NCI-H774 (cell line): ENCODE results near the gene SSTR5.
"Not testable (repeated sequence)": the region's sequence is repeated elsewhere in the genome, so short reads cannot be mapped to it uniquely, and the experiment has no call there.

ENCODE experiments used
- DNase-seq: peaks from one replicate; lab custom pipeline; 2025; lab: John Stamatoyannopoulos, UW

The SSTR5 gene

DNA sequence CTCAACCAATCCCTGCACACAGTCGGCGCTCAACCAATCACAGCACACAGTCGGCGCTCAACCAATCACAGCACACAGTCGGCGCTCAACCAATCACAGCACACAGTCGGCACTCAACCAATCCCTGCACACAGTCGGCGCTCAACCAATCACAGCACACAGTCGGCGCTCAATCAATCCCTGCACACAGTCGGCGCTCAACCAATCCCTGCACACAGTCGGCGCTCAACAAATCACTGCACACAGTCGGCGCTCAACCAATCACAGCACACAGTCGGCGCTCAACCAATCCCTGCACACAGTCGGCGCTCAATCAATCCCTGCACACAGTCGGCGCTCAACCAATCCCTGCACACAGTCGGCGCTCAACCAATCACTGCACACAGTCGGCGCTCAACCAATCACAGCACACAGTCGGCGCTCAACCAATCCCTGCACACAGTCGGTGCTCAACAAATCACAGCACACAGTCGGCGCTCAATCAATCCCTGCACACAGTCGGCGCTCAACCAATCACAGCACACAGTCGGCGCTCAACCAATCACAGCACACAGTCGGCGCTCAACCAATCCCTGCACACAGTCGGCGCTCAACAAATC lies 20.2 kb downstream of the SSTR5 start:
- DNase-seq = not testable (repeated sequence)

DNA sequence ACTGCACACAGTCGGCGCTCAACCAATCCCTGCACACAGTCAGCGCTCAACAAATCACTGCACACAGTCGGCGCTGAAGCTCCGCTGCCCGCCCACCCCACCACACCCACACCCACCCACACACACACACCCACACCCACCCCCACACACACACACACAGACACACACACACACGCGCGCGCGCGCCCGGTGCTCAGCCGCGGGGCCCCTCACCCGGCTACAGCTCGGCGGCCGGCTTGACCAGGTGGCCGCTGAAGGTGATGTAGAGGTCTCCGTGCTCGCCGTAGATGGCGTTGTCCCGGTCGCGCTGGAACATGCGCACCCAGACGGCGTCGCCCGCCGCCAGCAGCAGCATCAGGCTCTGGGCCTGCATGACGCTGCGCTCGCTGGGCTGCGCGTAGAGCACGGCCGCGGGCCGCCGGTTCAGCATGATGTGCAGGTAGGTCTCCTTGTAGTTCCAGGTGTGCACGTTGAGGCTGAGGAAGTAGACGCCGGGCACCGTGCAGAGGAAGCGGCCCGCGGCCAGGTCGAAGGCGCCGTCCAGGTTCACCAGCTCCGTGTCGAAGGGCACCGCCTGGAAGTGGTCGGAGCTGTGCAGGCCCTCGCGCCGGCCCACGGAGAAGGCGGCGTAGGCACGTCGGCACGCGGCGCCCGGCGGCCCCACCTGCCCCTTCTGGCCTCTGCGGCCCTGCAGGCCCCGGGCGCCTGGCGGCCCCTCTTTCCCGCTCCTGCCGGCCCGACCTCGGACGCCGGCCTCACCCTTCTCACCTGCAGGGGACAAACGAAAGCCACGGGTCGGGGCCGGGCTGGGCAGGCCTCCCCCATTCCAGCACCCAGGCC lies 21.0 kb downstream of the SSTR5 start:
- no peak for DNase-seq

DNA sequence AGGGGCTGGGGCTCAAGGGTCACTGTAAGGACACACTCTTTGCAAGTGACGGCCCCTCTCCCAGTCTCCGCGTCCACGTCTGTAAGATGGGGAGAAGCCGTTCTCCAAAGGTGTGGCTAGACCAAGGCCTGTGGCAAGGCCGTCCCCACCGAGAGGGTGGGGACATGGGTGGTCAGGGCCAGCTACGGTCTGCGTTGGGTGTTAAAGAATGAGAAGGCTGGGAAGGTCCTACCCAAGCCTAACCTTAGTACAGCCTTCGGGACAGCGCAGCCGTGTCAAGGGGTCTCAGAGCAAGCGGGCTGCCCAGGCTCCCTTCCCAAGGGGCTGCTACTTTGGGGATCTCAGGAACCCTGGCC lies 21.6 kb downstream of the SSTR5 start:
- no peak for DNase-seq

DNA sequence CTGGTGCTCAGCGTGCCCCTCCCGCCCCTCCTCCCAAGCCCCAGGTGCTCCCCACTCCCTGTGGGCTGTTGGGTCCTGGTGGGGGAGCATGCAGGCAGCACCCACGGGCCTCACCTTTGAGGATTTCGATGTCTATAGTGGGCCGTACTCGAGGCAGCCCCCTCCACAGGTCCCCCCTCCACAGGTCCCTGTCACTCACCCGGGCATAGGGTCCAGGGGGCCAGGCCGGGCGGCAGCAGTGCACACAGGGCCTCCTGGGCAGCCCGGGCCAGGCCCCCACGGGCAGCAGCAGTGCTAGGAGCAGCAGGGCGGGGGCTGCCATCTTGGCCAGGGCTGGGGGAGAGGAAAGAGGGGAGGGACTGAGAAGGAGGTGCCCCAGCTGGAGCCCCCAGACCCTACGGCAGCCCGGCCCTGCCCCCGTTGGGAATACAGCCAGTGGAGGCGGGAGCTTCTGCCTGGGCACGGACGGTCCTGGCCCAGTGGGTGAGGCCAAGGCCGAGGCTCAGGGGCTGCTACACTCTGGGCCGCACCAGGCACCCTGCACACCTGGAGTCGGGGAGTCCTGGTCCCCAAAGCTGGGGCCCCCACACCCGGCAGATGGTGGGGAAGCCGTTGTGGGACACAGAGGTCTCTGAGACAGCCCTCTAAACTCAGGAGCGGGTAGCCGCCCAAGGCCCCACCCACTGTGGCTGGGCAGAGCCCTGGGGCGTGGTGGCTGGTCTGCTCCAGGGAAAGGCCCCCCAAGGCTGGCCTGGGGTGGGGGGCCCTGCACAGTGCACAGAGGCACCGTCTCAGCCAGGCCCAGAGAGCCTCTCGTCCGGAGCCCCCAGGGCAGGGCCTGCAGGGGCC lies 22.3 kb downstream of the SSTR5 start:
- no peak for DNase-seq

DNA sequence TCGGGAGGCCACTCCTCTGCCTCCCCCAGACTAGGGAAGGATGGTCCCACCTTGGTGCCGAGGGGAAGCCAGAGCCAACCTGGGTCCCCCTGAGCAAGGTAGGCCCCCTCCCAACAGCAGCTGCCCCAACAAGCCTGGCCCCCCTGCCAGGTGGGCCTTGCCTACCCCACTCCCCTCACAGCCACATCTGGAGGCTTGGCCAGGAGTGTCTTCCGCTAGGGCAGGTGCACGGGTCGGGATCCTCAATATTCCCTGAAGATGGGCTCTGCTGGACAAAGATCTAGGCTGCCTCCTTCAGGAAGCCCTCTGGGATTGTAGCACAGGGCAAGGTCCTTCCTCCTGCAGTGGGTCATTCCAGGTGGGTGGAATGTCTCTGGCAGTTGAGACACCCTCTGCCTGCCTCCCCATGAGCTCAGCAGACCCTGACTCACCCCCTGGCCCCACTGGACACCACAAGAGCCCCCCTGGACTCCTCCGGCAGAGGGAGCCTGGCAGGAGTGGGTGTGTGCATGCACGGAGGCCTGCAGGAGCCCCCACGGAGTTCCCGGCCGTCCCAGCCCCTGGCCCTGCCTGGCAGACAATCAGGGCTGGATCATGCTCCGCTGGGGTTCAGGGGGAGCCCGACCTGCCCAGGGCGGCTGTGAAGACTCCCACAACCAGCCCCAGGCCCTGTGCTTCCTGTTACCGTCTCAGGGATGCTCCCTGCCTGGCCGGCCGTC lies 23.1 kb downstream of the SSTR5 start:
- no peak for DNase-seq

DNA sequence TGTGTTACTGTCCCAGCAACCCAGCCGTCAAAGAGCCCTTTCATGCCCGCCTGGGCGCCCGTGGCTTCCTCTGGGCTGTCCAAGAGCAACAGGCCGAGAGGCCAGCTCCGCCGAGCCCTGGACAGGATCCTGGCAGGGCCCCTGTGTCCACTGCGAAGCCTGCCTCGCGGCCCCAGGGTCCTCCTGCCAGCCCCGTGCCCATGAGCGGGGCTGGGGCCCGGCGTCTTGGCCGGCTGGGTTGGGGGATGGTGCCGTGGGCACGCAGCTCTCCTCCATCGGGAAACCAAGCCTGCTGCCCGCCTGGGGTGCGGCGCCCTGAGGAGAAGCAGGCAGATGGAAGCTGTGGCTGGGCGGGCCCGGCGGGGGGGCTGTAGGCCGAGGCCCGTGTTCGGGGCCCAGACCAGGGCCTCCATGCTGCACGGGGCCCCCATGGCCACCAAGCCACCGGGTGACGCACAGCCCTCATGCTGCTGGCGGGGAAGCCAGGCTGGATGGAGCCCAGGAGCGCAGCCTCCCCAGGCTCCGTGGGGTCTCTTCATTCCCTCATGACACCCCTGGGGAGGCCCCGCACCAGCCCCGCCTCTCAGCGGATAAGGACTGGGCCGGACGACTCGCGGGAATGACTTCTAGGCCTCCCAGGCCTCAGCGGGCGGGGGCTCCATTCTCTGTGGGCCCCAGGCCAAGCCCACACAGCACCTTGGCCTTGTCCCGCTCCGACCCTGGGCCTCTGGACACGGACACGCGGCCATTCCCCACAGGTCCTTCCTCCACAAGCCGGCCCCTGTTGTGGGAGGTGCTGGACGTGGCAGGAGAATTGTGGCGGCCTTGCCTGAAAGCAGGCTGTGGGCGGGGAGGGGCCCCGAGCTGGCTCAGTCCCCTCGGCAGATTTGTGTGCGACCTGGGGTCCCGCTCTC lies 23.9 kb downstream of the SSTR5 start, which contains the start of gene C1QTNF8:
C1QTNF8 (minus strand) TSS at position 76 of the 914 bp plus-strand sequence. CDS start 1,322 bp downstream, outside the sequence.
- no peak for DNase-seq

DNA sequence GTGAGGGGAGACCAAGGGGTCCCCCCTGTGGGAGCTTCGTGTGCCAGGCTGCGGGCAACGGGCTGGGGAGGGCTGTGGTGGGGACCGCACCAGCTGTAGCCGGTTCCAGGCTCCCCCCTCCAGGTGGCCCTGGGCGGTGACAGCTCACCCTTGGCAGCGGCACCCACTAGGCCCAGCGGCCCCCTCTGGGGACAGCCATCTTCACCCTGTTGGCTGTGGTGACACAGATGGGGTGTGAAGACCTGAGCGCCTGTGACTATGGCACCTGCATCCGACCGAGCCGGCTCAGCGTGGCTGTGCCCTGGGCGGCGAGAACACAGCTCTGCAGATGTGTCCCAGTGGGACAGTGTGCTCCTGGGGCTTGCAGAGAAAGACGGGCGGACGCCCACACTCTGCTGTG lies 24.6 kb downstream of the SSTR5 start:
- no peak for DNase-seq

DNA sequence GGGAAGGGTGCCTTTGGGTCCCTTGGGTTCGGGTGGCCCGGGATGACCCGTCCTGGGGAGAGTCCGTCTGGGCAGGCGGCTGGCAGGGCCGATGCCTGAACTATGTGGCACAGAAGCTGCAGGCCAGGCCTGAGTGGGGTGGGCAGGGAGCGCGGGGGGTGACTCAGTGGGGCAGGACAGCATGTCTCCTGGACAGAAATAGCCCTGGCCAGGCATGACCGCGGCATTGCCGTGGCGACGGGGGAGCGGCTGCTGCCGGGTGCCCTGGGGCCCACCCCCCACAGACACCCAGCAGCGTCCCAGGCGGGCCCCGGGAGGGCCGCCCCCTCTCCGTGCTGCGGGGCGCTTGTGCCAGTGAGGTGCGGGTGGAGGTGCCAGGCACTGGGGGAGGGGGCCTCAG lies 25.3 kb downstream of the SSTR5 start:
- DNase-seq = no peak

DNA sequence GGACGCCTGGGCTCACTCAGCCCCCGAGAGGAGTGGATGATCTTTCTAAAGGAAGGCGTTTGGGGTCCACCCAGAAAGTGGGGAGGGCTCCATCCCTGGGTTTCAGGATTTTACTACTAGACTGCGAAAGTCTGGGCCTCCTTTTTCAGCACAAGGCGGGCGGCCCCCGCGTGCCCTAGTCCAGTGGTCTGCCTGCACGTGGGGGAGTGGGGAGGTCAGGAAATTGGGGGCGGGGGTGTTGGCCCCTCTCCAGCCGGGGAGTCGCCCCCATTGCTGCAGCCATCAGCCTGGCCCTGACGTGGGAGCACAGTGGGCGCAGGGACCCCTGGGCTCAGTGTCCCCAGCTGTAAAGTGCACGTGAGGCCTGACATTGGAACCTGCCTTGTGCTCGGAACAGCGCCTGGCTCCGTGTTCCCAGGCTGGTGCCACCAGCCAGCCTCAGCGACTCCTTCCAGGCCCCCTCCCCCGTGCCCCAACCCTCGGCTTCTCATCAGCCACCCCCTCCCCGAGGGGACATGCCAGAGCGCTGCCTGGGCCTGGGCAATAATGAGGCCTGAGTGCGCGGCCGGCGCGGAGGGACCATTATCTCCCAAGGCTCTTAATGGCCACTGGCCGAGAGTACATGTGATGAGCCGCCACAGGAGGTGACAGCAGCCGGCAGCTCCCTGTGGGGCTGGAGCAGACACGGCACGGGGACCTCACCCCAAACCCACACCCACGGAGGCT lies 25.9 kb downstream of the SSTR5 start:
- no peak for DNase-seq

DNA sequence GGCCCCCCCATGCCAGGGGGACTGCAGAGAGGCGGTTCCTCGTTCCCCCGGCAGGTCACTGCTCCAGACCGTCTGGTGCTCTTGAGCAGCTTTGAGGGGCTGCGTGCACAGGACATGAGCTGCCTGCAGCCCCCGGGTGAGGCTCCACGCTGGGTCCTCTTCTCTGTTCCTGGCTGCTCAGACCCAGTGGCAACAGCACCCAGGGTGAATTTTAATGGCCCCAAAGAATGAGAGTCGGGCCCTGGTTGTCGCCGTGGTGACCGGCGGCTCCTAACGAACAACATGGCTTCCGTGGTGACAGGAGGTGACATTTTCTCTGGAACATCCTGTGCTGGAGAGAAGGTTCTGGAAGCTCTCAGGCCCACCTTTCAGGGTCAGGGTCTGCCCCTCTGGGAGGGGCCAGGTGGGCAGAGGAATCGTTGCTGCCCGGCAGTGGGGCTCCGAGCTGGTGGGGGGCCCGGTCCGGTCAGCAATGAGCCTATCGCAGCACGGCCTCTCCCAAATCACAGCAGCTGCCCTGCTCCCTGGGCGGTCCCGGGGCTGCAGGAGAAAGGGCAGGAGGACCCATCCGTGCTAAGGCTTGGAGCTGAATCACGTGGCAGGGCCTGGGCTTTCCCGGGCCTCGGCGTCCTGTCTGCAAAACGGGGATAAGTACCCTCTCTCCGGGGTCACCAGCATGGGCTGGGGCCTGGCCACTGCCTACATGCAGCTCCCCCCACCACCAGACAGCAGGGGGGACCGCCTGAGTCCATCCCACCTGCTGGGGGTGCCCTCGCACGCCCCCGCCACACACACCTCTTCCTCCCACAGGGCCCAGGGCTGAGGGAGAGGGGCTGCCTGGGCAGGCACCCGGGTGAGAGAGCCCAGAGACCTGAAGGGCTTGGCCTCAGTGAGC lies 26.9 kb downstream of the SSTR5 start:
- no peak for DNase-seq

DNA sequence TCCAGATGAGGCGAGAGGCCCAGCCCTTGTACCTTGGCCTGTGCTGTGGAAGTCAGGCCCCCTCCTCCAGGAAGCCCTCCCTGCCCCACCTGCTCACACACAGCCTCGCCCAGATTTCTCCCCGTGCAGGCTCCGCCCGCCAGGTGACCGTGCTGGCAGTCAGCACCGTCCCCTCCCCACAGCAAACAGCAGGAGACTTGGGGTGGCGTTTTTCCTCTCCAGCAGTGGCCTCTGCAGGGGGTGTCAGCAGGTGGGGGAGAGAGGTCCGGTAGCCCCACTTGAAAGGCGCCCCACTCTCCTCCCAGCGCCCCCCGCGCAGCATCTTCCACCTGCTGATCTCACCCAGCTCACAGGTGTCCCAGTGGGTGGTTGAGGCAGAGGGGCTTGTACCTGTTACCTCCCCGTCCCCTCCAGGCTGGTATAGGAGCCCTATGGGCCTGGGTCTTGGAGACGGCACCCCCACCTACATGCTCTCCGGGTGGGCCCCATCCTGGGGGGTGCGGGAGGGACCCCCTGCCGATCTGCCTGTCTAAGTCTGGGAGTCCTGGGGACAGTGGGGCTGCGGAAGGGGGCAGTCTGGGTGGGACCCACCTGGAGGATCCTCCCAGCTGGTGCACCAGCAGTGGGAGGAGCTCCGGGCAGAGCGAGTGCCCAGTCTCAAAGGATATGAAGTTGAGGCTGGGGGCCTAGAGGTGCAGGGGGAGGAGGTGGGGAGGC lies 27.7 kb downstream of the SSTR5 start:
- no peak for DNase-seq

DNA sequence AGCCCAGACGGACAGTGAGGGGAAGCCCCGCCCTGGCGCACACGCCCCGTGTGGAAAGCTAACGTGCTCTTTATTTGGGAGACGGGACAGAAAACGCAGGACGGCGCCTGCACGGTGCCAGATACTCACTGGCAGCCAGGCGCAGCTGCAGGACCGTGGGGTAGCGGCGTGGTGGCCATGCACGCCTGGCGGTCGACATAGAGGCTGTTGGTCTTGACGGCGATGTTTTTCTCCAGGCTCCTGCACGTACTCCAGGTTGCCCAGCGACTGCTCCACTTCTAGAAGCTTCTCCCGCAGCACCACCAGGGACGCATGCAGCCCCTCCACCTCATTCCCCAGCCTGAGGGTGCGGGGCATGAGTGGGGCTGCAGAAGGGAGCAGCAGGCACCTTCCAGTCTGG lies 28.6 kb downstream of the SSTR5 start:
- no peak for DNase-seq

DNA sequence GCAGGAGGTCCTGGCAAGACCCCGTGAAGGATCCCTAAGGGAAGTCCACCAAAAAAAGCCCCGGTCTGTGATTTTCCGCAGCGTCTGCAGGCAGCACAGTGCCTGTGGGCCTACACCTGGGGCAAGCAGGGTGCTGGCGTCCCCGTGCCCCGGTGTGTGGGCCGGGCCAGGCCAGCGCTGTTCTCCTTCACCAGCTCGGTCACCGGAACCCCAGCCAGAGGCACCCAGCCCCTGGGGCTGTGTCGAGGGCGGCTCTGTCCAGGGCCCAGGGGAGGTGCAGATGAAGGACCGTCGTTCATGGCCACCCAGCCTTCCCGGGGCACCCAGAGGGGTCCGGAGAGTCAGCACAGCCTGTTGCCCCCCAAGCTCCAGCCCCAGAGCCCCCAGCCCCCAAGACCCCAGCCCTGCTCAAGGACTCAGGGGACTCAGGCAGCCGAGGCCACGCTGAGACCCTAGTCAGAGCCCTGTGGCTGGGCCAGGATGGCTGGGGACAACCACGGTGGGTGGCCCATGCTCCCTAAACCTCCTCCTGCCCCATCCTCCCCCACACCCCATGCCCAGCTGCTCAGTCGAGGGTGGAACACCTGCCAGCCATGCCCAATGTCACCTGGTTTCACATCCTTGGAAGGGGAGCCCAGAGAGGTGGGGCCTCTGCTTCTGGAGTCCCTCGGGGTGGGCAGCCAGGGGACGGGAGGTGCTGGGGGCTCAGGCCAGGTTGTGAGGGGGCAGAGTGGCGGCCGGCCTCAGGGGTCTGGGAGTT lies 29.2 kb downstream of the SSTR5 start:
- no peak for DNase-seq

DNA sequence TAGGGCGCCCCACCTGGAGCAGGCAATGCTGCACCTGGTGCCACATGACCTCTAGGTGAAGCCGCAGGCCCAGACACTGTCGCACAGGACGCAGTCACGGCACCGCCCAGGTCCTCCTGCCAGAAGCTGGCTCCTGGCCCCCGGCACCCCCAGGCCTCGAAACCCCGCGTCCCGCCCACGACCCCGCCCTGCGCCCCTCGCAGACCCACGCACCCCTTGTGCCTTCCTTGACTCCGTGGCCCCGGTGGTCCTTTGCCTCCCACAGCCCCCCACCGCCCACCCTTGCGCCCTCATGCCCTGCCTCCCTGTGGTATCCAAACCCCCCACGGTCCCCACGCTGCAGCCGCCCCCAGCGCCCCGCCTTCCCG lies 29.8 kb downstream of the SSTR5 start:
- no peak for DNase-seq

DNA sequence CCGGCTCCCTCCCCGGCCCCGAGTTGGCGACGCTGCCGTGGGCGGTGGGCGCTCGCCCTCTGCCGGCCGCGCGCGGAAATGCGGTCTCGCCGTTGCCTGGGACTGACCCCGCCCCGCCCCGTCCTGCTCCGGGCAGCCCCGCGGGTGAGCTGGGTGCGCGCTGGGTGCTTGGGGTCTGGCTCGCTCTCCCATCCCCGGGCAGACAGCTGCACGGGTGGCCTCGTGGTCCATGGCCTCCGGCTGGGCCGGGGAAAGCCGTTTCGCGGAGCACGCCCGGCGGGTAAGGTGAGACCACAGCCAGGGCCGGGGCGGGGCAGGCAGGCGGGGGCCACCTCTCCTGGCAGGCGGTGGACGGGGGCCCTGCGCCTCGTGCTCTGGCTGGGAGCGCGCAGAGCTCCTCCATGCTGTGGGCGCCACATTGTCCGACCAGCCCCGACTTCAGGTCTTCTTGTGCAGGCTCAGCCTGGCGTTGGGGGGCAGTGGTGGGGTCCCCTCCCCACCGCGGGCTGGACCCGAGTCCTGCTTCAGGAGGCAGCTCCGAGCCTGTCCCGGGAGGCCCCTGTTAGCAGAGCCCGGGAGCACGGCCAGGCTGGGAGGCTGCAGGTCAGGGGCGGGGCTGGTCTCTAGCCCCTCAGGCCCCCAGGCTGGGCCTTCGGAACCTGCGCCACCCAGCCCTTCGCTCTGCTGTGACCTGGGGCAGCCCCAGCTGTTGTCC lies 30.5 kb downstream of the SSTR5 start:
- no peak for DNase-seq

DNA sequence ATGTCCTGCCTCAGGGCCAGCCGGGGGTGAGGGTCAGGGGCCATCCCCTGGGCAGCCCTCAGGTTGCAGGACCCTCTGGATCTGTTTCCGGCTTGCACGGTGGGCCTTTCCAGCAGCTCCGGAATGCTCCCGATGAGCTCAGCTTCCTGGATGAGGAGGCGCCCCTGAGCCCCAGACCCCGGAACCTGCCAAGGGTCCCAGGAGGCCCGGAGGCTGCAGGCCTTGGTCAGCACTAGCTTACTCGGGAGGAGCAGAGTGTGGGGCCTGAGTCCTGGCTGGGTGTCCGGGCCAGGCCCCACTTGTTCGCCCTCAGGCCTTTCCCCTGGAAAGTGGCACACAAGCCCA lies 31.1 kb downstream of the SSTR5 start:
- no peak for DNase-seq

DNA sequence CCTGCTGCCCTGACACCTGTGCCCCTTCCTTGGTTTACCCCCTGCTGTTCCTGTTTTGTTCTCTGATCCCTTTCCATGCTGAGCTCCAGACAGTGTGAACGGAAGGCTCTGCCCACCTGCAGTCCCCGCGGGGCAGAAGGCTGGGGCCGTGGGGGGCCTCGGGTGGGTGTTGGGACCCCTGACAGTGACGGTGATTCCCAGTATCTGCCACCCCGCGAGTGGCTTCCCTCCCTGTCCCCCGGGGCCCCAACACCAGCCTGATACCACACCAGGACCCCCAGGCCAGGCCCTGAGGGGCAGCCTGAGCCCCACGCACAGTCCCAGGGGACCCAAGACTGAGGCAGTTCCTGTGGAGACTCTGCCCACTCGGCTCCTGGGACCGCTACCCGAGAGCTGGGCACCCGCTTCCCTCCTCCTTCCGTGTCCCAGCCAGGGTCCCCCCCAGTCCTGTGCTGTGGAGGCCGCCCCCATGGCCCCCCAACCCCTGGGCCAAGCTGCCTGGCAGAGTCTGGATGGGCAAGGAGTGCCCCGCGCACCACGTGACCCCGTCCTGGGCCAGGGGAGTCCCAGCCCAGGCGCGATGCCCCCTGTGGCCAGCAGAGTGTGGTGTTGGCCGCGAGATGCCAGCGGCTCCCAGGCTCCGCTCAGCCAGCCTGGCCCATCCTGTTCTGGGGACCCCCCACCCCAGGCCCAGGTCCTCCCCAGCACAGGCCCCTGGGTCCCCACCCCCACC lies 33.5 kb downstream of the SSTR5 start:
- DNase-seq = no peak
